Heart right ventricle (tissue), 16 donors: ENCODE measurements around the gene STXBP3. TPM values are rescaled to one million over a fixed set of nuclear protein-coding genes. Genes with fewer than 3 reads are reported as not detected.
A peak's percentile ranks its signal among the peaks of the same experiment; 100 is the strongest.
"Not testable (repeated sequence)": the region's sequence is repeated elsewhere in the genome, so short reads cannot be mapped to it uniquely, and the experiment has no call there.

Source experiments
- ATAC-seq, 8 donors: fragments of 200-7000 bp; cut with Tn5 transposase; one replicate each; pipeline ENCODE4 v1.9.1; 2020; ENCODE audit warnings: mild to moderate bottlenecking in 8 of 8, moderate library complexity in 8 of 8, moderate number of reproducible peaks in 1 of 8
- DNase-seq, 2 donors: peaks; one replicate each; pipeline ENCODE4 v3.0.0-alpha.2; 2020
- H3K27ac ChIP-seq, 10 donors: fragments of 200-600 bp; sonication (generic) in 2 of 10; one replicate each; pipeline versions ENCODE4 v1.5.0 to v1.8.0; 2020 to 2022; ENCODE audit warnings: mild to moderate bottlenecking in 3 of 10
- H3K27me3 ChIP-seq, 7 donors: fragments of 200-600 bp; one replicate each; pipeline ENCODE4 v1.8.0; 2021 to 2022; ENCODE audit warnings: mild to moderate bottlenecking in 2 of 7
- H3K36me3 ChIP-seq, 9 donors: fragments of 200-600 bp; sonication (generic) in 1 of 9; one replicate each; pipeline versions ENCODE4 v1.5.0 to v1.8.0; 2020 to 2022; ENCODE audit warnings: mild to moderate bottlenecking in 2 of 9
- H3K4me1 ChIP-seq, 9 donors: fragments of 200-600 bp; sonication (generic) in 1 of 9; one replicate each; pipeline versions ENCODE4 v1.5.0 to v1.8.0; 2020 to 2022; ENCODE audit warnings: mild to moderate bottlenecking in 4 of 9
- H3K4me3 ChIP-seq, 10 donors: fragments of 200-600 bp; sonication (generic) in 2 of 10; one replicate each; pipeline versions ENCODE4 v1.5.0 to v1.8.0; 2020 to 2022; ENCODE audit warnings: mild to moderate bottlenecking in 7 of 10, moderate library complexity in 2 of 10
- H3K9me3 ChIP-seq, 11 donors: fragments of 200-600 bp in 10 of 11; sonication (generic) in 2 of 11; one replicate each; pipeline versions ENCODE4 v1.5.0 to v1.8.0; 2013 to 2022; ENCODE audit warnings: mild to moderate bottlenecking in 2 of 11, control low read depth in 1 of 11, moderate library complexity in 1 of 11
- WGBS, 2 donors: extraction: QIAGEN DNeasy Blood & Tissue Kit; methylation state at CpG; one replicate each; pipeline ENCODE4 v1.1.7; 2013; ENCODE audit warnings: inconsistent platforms in 1 of 2; 5-methylcytosine and 5-hydroxymethylcytosine counted together
- intact Hi-C, 10 donors: fragments of 100-400 bp; cut with DNase I; formaldehyde crosslinking; loops; one replicate each; pipeline versions ENCODE4 v1.11.1 to v1.14.2; 2022
- long read RNA-seq, 3 donors: library from polyadenylated mRNA; unstranded; transcript quantifications; one replicate each; pipeline ENCODE4 v2.0.0, GENCODE V29; 2020 to 2021
- polyA plus RNA-seq, 2 donors: library from polyadenylated mRNA; stranded (reverse); fragments of 200-250 nt; gene quantifications; one replicate each; pipeline ENCODE4 v1.2.3, GENCODE V29; 2013
- total RNA-seq, 10 donors: library from RNA; stranded (reverse); fragmentation: NEBNext Ultra II Directional in 3 of 10; extraction: Animal tissue kit (Norgen Biotek cat#: 25700) in 3 of 10; gene quantifications; one replicate each; pipeline versions ENCODE4 v1.2.1 to v1.2.4, GENCODE V29; 2021 to 2023
- TF ChIP-seq, protein P1 (sequence below), 9 donors: fragments of 200-600 bp; sonication (generic) in 2 of 9; IDR thresholded peaks; one replicate each; pipeline versions ENCODE4 v1.5.0 to v1.8.0; 2021 to 2022; ENCODE audit warnings: antibody characterized with exemption in 9 of 9, mild to moderate bottlenecking in 5 of 9, moderate library complexity in 1 of 9
- donor health status: Arrhythmogenic right ventricular cardiomyopathy.
- donor health status: ischemic (EF 13 %, LVEDD 7.1; RV severe dilation, severe dysfunction).
- donor health status: healthy with polysubstance abuse.
- donor health status: DM: no; HTN: yes; CAD: no.
- donor health status: DM: no; HTN: no; CAD: no.
- donor health status: ischemic (EF 25% LVEDD 6.9; RV normal size, moderate dysfunction).
- donor health status: ischemic (EF 25% LVEDD 5.7; RV mildly dilated, moderate dysfunction).
- donor health status: healthy.
- donor health status: DM: yes; HTN: yes; CAD: no.
- donor health status: Ischemic cardiomyopathy.
- donor health status: ischemic (EF 35%, LVEDD 5.7; RV mildly dilated, moderate dysfunction).
- donor health status: nonischemic (EF 11% LVEDD 7.7; RV severe dilation, severe dysfunction).
- donor health status: DM: yes; HTN: yes; CAD: no.
- donor health status: PGD.
- donor health status: ischemic (EF 29% LVEDD 5.4; RV normal size, mild dysfunction).
- donor health status: nonischemic (EF 23%, LVEDD 6.1; RV moderate dilation, normal function).

Gene STXBP3, protein sequence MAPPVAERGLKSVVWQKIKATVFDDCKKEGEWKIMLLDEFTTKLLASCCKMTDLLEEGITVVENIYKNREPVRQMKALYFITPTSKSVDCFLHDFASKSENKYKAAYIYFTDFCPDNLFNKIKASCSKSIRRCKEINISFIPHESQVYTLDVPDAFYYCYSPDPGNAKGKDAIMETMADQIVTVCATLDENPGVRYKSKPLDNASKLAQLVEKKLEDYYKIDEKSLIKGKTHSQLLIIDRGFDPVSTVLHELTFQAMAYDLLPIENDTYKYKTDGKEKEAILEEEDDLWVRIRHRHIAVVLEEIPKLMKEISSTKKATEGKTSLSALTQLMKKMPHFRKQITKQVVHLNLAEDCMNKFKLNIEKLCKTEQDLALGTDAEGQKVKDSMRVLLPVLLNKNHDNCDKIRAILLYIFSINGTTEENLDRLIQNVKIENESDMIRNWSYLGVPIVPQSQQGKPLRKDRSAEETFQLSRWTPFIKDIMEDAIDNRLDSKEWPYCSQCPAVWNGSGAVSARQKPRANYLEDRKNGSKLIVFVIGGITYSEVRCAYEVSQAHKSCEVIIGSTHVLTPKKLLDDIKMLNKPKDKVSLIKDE
- 10 to 100 TPM; 18.1 to 34.4 (median 22.9) TPM for total RNA-seq
- 10 to 100 TPM; 19.7 to 34.5 TPM for polyA plus RNA-seq
- long read RNA-seq, donor 1, transcript STXBP3-201 (19 exons, 2,478 nt): major isoform, 31 of 40 reads
- long read RNA-seq, donor 1, partial matches to known transcripts: 2 of 40 reads
- long read RNA-seq, donor 1, other reads (novel, unspliced or antisense): 7 of 40 reads
- long read RNA-seq, donor 2, transcript STXBP3-201 (19 exons, 2,478 nt): major isoform, 49 of 56 reads
- long read RNA-seq, donor 2, partial matches to known transcripts: 3 of 56 reads
- long read RNA-seq, donor 2, other reads (novel, unspliced or antisense): 4 of 56 reads
- long read RNA-seq, donor 3, transcript STXBP3-201 (19 exons, 2,478 nt): major isoform, 74 of 94 reads
- long read RNA-seq, donor 3, partial matches to known transcripts: 4 of 94 reads
- long read RNA-seq, donor 3, other reads (novel, unspliced or antisense): 16 of 94 reads

DNA sequence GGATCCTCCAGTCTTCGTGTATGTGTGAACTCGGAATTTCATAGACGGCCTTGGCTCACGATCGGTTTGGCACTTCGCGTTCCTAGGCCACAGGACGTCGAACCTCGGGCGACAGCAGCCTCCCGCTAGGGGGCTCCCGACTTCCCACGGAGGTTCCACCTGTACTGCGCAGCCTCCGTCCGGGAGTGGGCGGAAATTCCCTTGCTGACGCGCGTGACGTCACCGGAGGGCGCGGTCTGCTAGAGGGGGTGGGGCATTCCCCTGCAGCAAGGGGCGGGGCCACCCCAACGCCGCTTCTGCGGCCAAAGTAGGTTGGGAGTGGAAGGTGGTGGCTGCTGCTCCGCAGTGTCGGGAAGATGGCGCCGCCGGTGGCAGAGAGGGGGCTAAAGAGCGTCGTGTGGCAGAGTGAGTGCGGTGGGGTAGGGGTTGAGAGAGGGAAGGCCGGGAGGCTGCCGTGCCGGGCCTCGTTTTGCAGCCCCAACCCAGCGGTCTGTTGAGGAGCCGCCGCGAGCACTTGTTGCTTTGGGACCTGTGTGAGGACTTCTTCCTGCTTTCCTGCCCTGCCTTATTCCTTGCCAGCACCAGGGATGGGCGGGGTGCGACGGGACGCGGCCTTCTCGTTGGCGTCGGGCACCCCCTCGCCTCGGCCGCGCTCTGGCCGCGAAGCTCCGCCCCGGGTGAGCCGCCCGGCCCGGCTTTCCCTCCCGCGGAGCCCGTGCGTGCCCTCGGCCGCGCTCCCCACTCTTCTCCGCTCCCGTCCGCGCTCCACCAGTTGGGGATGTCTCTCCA, at the start of gene STXBP3:
Gene STXBP3, plus strand, starts transcription at position 293 of the 789 bp plus-strand sequence. Its CDS starts 64 bp downstream, at position 357.
- DNase-seq: peak; percentile 98 to 100
- intact Hi-C loops: loop anchor here in 6 of 10 donors (1.0 to 10.0 kb wide), 5 partner anchors 52 to 151 kb away; partner anchors contain the start of gene PRPF38B (in 6 of the 6)
- Histone ChIP-seq H3K27me3 (no peaks in the 10 kb centered on the region), H3K4me1 (peaks cover 0 to 25% (median 15%) of the 10 kb centered on the region in 9 donors), H3K27ac (peak within 1 kb of the TSS; percentile 86 to 99 (median 96)), H3K36me3 (peaks cover 0 to 26% (median 0%) of the 10 kb centered on the region in 9 donors), H3K9me3 (no peaks in the 10 kb centered on the region), H3K4me3 (peak within 1 kb of the TSS; percentile 58 to 94 (median 82))
- ATAC-seq: peak; percentile 96 to 99 (median 98)
- TF ChIP-seq, protein P1, sequence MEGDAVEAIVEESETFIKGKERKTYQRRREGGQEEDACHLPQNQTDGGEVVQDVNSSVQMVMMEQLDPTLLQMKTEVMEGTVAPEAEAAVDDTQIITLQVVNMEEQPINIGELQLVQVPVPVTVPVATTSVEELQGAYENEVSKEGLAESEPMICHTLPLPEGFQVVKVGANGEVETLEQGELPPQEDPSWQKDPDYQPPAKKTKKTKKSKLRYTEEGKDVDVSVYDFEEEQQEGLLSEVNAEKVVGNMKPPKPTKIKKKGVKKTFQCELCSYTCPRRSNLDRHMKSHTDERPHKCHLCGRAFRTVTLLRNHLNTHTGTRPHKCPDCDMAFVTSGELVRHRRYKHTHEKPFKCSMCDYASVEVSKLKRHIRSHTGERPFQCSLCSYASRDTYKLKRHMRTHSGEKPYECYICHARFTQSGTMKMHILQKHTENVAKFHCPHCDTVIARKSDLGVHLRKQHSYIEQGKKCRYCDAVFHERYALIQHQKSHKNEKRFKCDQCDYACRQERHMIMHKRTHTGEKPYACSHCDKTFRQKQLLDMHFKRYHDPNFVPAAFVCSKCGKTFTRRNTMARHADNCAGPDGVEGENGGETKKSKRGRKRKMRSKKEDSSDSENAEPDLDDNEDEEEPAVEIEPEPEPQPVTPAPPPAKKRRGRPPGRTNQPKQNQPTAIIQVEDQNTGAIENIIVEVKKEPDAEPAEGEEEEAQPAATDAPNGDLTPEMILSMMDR (IDR thresholded peaks at IDR 0.05): peak; percentile 85 to 99 (median 96)
- WGBS, 2 donors: 1% methylated on average over 67 to 75 of the region's 75 CpGs

DNA sequence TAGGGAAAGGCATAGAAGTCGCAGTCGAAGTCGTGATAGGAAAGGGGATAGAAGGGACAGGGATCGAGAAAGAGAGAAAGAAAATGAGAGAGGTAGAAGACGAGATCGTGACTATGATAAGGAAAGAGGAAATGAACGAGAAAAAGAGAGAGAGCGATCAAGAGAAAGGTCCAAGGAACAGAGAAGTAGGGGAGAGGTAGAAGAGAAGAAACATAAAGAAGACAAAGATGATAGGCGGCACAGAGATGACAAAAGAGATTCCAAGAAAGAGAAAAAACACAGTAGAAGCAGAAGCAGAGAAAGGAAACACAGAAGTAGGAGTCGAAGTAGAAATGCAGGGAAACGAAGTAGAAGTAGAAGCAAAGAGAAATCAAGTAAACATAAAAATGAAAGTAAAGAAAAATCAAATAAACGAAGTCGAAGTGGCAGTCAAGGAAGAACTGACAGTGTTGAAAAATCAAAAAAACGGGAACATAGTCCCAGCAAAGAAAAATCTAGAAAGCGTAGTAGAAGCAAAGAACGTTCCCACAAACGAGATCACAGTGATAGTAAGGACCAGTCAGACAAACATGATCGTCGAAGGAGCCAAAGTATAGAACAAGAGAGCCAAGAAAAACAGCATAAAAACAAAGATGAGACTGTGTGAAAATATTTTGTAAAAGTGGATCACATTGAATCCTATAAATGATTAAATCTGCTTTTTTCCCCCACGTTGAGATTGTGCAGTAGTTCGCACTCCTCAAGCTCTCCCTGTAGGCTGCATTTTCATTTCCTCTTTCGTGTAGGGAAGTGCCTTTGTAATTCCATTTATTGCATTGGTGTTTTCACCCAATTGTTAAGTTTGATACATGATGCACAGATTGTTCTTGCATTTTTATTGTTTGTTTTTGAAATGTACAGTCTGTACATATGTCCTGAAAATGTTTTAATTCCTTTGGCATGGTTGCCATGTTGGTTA, 46.8 kb upstream of the STXBP3 start:
- 84 to 86% methylated on average over 22 of the region's 22 CpGs for WGBS, 2 donors
- no peaks in the 10 kb centered on the region for H3K27me3 ChIP-seq
- H3K27ac ChIP-seq: peak overlapping the region in 1 of 10 donors; percentile 71
- TF ChIP-seq, protein P1 (IDR thresholded peaks at IDR 0.05): no peak
- H3K36me3 ChIP-seq: peaks cover 0 to 74% (median 52%) of the 10 kb centered on the region in 9 donors
- ATAC-seq (peak in 1 of 8 donors; percentile 44), DNase-seq (no peak)
- H3K4me1 ChIP-seq: peaks cover 0 to 48% (median 16%) of the 10 kb centered on the region in 9 donors
- H3K4me3 ChIP-seq: peak overlapping the region in 1 of 10 donors; percentile 12
- intact Hi-C loops: loop anchor here in 3 of 10 donors (5.0 to 10.0 kb wide), 4 partner anchors 43 to 115 kb away; partner anchors contain the start of gene STXBP3 (in 1 of the 3)
- H3K9me3 ChIP-seq: no peaks in the 10 kb centered on the region

DNA sequence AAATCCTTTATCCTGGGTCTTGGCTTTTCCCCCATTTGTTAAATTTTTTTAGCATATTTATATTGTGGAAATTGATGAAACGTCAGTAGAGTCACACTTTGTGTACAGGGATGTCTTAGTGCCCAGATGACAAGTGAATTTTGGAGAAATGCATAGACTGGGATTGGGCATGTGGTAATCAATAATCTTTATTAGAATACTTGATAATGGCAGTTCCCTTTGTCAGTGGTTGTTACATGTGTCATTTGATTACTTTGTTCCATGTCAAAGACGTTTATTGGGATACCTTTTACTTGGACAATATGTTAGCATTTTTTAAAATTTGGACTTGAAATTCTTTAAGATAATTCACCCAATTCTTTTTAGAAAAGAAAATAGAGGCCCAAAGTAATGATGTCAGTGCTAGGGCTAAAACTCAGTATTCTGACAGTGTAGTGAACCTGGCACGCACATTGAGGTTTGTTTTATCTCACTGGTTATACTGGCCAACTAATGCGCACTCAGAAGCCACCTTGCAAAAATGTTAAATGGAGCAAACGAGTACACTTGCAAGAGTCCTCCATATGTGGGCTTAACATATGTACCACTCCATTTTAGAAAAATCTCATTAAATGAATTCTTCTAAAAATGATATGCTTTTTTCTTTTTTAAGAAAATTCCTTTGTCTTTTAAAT, 45.2 kb upstream of the STXBP3 start:
- DNase-seq: no peak
- H3K36me3 ChIP-seq: peaks cover 0 to 61% (median 43%) of the 10 kb centered on the region in 9 donors
- TF ChIP-seq, protein P1 (IDR thresholded peaks at IDR 0.05): no peak
- peaks cover 0 to 38% (median 0%) of the 10 kb centered on the region in 9 donors for H3K4me1 ChIP-seq
- no peak for ATAC-seq
- 84 to 85% methylated on average over 5 of the region's 5 CpGs for WGBS, 2 donors
- no peaks in the 10 kb centered on the region for H3K9me3 ChIP-seq
- no peak overlapping the region for H3K27ac ChIP-seq
- H3K4me3 ChIP-seq: no peak overlapping the region
- H3K27me3 ChIP-seq: no peaks in the 10 kb centered on the region
- intact Hi-C loops: no loop called here

DNA sequence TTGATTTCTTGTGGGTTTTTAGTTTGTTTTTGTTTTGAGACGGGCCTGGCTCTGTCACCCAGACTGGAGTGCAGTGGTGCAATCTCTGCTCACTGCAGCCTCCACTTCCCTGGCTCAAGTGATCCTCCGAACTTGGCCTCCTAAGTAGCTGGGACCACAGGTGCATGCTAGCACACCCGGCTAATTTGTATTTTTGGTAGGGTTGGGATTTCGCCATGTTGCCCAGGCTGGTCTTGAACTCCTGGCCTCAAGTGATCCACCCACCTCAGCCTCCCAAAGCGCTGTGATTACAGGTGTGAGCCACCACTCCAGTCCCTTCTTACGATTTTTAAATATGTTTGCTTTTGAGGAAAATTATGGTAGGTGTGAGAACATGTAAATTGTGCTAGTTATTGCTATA, 44.4 kb upstream of the STXBP3 start:
- ATAC-seq, H3K4me3 ChIP-seq, H3K27ac ChIP-seq, H3K27me3 ChIP-seq, DNase-seq, intact Hi-C loops, H3K9me3 ChIP-seq: not testable (repeated sequence)
- peaks cover 0 to 38% (median 0%) of the 10 kb centered on the region in 9 donors for H3K4me1 ChIP-seq
- WGBS, 2 donors: 97 to 99% methylated on average over 6 of the region's 6 CpGs
- peaks cover 0 to 53% (median 40%) of the 10 kb centered on the region in 9 donors for H3K36me3 ChIP-seq
